HEK293 (cell line): ENCODE measurements around the gene ARV1.
A peak's percentile ranks its signal among the peaks of the same experiment; 100 is the strongest.

Experiments used
- GLIS2 ChIP-seq: fragments of 450-650 bp; formaldehyde crosslinking; IDR thresholded peaks from 2 replicates; pipeline ENCODE4 v1.5.1; 2016; ENCODE audit warnings: missing biosample characterization, missing genetic modification characterization
- RBAK ChIP-seq: fragments of 450-650 bp; formaldehyde crosslinking; IDR thresholded peaks from 2 replicates; pipeline ENCODE4 v1.5.1; 2016; ENCODE audit warnings: missing biosample characterization, missing genetic modification characterization
- TRIM28 ChIP-seq: IDR thresholded peaks from 2 replicates; pipeline ENCODE4 v1.6.1; 2011; ENCODE audit warnings: low read length, control low read depth, borderline replicate concordance
- YY1 ChIP-seq: fragments of 450-650 bp; formaldehyde crosslinking; IDR thresholded peaks from 2 replicates; pipeline ENCODE4 v1.5.1; 2018; ENCODE audit warnings: missing biosample characterization, missing genetic modification characterization
- ZNF133 ChIP-seq: fragments of 450-650 bp; formaldehyde crosslinking; IDR thresholded peaks from 2 replicates; pipeline ENCODE4 v1.5.1; 2016; ENCODE audit warnings: missing biosample characterization, missing genetic modification characterization
- ZNF548 ChIP-seq: fragments of 450-650 bp; formaldehyde crosslinking; IDR thresholded peaks from 2 replicates; pipeline ENCODE4 v1.5.1; 2016; ENCODE audit warnings: missing biosample characterization, missing genetic modification characterization
- ZNF623 ChIP-seq: fragments of 450-650 bp; formaldehyde crosslinking; IDR thresholded peaks from 2 replicates; pipeline ENCODE4 v1.5.1; 2016; ENCODE audit warnings: missing biosample characterization, missing genetic modification characterization
- ZNF626 ChIP-seq: fragments of 450-650 bp; sonication (Bioruptor Pico); formaldehyde crosslinking; IDR thresholded peaks from 2 replicates; pipeline ENCODE4 v1.5.1; 2018; ENCODE audit warnings: missing biosample characterization, missing genetic modification characterization, inconsistent platforms
- ZNF701 ChIP-seq: fragments of 450-650 bp; formaldehyde crosslinking; IDR thresholded peaks from 2 replicates; pipeline ENCODE4 v1.5.1; 2016; ENCODE audit warnings: missing biosample characterization, missing genetic modification characterization
- ZSCAN16 ChIP-seq: fragments of 450-650 bp; formaldehyde crosslinking; IDR thresholded peaks from 2 replicates; pipeline ENCODE4 v1.5.1; 2016; ENCODE audit warnings: missing biosample characterization, missing genetic modification characterization
- TF ChIP-seq, protein P1 (sequence below): fragments of 450-650 bp; formaldehyde crosslinking; IDR thresholded peaks from 2 replicates; pipeline ENCODE4 v1.5.1; 2016; ENCODE audit warnings: missing biosample characterization, missing genetic modification characterization
- TF ChIP-seq, protein P2 (sequence below): fragments of 450-650 bp; IDR thresholded peaks from 2 replicates; pipeline ENCODE4 v1.5.1; 2018; ENCODE audit warnings: missing biosample characterization, missing genetic modification characterization
- TF ChIP-seq, protein P3 (sequence below): fragments of 450-650 bp; formaldehyde crosslinking; IDR thresholded peaks from 2 replicates; pipeline ENCODE4 v1.5.1; 2016; ENCODE audit warnings: missing biosample characterization, missing genetic modification characterization, borderline replicate concordance
- TF ChIP-seq, protein P4 (sequence below): fragments of 450-650 bp; formaldehyde crosslinking; IDR thresholded peaks from 2 replicates; pipeline ENCODE4 v1.5.1; 2017; ENCODE audit warnings: missing biosample characterization, missing genetic modification characterization
- TF ChIP-seq, protein P5 (sequence below): fragments of 450-650 bp; formaldehyde crosslinking; IDR thresholded peaks from 2 replicates; pipeline ENCODE4 v1.5.1; 2016; ENCODE audit warnings: missing biosample characterization, missing genetic modification characterization
- TF ChIP-seq, protein P6 (sequence below): fragments of 450-650 bp; formaldehyde crosslinking; conservative IDR thresholded peaks from 2 replicates; pipeline ENCODE4 v1.5.1; 2016; ENCODE audit warnings: low read depth, missing biosample characterization, missing genetic modification characterization
- TF ChIP-seq, protein P7 (sequence below): fragments of 450-650 bp; formaldehyde crosslinking; IDR thresholded peaks from 2 replicates; pipeline ENCODE4 v1.5.1; 2016; ENCODE audit warnings: missing biosample characterization, missing genetic modification characterization

Gene ARV1

DNA sequence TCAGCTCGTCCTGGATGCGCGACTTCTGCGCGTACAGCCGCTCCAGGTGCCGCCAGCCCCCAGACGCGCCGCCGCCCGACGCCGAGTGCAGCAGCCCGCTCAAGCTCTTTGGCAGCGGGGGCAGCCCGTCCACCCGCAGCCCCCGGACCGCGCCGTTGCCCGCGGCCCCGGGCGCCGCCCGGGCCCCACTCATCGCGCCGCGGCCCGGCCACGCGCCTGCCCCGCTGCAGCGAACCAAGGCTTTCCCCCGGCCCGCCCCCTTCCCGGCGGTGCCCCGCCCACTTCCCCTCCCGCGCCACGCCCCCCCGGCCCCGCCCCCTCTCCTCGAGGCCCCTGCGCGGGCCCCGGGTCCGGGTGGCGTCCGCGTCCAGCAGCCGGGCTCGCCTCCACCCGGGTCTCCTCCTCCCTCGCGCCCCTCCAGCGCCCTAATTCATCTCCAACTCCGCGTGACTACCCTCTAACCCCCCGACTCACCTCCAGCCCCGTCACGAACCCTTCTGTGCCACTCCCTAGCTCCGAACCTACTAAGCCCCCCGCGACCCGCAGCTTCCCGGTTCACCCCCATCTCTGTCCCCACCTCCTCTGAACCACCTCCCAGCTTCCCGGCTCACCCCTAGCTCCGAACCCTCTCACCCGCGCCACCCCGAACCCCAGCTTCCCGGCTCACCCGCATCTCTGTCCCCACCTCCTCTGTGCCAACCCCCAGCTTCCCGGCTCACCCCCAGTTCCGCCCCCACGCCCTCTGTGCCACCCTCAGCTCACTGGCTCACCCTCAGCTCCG lies 61.3 kb downstream of the ARV1 start, which contains the start of gene FAM89A (continued):
- TF ChIP-seq, protein P1, sequence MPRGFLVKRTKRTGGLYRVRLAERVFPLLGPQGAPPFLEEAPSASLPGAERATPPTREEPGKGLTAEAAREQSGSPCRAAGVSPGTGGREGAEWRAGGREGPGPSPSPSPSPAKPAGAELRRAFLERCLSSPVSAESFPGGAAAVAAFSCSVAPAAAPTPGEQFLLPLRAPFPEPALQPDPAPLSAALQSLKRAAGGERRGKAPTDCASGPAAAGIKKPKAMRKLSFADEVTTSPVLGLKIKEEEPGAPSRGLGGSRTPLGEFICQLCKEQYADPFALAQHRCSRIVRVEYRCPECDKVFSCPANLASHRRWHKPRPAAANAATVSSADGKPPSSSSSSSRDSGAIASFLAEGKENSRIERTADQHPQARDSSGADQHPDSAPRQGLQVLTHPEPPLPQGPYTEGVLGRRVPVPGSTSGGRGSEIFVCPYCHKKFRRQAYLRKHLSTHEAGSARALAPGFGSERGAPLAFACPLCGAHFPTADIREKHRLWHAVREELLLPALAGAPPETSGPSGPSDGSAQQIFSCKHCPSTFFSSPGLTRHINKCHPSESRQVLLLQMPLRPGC (tag by site-specific recombination): 0 out of 2 replicates have a peak, but pooled peaks have one; percentile 32
- TF ChIP-seq ZSCAN16 (tag by site-specific recombination) (0 out of 2 replicates have a peak, but pooled peaks have one; percentile 44), TRIM28 (no peak), ZNF623 (tag by site-specific recombination) (no peak), RBAK (tag by site-specific recombination) (0 out of 2 replicates have a peak, but pooled peaks have one; percentile 30), GLIS2 (tag by site-specific recombination) (no peak; the same call in 1 of the 2 replicates), ZNF701 (tag by site-specific recombination) (no peak), YY1 (tag by site-specific recombination) (no peak), ZNF548 (no peak), ZNF626 (tag by site-specific recombination) (peak; percentile 54; the same call in 1 of the 2 replicates), ZNF133 (no peak)
- TF ChIP-seq, protein P2, sequence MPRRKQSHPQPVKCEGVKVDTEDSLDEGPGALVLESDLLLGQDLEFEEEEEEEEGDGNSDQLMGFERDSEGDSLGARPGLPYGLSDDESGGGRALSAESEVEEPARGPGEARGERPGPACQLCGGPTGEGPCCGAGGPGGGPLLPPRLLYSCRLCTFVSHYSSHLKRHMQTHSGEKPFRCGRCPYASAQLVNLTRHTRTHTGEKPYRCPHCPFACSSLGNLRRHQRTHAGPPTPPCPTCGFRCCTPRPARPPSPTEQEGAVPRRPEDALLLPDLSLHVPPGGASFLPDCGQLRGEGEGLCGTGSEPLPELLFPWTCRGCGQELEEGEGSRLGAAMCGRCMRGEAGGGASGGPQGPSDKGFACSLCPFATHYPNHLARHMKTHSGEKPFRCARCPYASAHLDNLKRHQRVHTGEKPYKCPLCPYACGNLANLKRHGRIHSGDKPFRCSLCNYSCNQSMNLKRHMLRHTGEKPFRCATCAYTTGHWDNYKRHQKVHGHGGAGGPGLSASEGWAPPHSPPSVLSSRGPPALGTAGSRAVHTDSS: no peak
- TF ChIP-seq, protein P3, sequence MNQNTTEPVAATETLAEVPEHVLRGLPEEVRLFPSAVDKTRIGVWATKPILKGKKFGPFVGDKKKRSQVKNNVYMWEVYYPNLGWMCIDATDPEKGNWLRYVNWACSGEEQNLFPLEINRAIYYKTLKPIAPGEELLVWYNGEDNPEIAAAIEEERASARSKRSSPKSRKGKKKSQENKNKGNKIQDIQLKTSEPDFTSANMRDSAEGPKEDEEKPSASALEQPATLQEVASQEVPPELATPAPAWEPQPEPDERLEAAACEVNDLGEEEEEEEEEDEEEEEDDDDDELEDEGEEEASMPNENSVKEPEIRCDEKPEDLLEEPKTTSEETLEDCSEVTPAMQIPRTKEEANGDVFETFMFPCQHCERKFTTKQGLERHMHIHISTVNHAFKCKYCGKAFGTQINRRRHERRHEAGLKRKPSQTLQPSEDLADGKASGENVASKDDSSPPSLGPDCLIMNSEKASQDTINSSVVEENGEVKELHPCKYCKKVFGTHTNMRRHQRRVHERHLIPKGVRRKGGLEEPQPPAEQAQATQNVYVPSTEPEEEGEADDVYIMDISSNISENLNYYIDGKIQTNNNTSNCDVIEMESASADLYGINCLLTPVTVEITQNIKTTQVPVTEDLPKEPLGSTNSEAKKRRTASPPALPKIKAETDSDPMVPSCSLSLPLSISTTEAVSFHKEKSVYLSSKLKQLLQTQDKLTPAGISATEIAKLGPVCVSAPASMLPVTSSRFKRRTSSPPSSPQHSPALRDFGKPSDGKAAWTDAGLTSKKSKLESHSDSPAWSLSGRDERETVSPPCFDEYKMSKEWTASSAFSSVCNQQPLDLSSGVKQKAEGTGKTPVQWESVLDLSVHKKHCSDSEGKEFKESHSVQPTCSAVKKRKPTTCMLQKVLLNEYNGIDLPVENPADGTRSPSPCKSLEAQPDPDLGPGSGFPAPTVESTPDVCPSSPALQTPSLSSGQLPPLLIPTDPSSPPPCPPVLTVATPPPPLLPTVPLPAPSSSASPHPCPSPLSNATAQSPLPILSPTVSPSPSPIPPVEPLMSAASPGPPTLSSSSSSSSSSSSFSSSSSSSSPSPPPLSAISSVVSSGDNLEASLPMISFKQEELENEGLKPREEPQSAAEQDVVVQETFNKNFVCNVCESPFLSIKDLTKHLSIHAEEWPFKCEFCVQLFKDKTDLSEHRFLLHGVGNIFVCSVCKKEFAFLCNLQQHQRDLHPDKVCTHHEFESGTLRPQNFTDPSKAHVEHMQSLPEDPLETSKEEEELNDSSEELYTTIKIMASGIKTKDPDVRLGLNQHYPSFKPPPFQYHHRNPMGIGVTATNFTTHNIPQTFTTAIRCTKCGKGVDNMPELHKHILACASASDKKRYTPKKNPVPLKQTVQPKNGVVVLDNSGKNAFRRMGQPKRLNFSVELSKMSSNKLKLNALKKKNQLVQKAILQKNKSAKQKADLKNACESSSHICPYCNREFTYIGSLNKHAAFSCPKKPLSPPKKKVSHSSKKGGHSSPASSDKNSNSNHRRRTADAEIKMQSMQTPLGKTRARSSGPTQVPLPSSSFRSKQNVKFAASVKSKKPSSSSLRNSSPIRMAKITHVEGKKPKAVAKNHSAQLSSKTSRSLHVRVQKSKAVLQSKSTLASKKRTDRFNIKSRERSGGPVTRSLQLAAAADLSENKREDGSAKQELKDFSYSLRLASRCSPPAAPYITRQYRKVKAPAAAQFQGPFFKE (tag by site-specific recombination): 0 out of 2 replicates have a peak, but pooled peaks have one; percentile 33
- TF ChIP-seq, protein P4, sequence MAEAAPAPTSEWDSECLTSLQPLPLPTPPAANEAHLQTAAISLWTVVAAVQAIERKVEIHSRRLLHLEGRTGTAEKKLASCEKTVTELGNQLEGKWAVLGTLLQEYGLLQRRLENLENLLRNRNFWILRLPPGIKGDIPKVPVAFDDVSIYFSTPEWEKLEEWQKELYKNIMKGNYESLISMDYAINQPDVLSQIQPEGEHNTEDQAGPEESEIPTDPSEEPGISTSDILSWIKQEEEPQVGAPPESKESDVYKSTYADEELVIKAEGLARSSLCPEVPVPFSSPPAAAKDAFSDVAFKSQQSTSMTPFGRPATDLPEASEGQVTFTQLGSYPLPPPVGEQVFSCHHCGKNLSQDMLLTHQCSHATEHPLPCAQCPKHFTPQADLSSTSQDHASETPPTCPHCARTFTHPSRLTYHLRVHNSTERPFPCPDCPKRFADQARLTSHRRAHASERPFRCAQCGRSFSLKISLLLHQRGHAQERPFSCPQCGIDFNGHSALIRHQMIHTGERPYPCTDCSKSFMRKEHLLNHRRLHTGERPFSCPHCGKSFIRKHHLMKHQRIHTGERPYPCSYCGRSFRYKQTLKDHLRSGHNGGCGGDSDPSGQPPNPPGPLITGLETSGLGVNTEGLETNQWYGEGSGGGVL (tag by site-specific recombination): peak; percentile 91
- TF ChIP-seq, protein P5, sequence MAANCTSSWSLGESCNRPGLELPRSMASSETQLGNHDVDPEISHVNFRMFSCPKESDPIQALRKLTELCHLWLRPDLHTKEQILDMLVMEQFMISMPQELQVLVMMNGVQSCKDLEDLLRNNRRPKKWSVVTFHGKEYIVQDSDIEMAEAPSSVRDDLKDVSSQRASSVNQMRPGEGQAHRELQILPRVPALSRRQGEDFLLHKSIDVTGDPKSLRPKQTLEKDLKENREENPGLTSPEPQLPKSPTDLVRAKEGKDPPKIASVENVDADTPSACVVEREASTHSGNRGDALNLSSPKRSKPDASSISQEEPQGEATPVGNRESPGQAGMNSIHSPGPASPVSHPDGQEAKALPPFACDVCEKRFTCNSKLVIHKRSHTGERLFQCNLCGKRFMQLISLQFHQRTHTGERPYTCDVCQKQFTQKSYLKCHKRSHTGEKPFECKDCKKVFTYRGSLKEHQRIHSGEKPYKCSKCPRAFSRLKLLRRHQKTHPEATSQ (tag by site-specific recombination): 0 out of 2 replicates have a peak, but pooled peaks have one; percentile 41
- TF ChIP-seq, protein P6, sequence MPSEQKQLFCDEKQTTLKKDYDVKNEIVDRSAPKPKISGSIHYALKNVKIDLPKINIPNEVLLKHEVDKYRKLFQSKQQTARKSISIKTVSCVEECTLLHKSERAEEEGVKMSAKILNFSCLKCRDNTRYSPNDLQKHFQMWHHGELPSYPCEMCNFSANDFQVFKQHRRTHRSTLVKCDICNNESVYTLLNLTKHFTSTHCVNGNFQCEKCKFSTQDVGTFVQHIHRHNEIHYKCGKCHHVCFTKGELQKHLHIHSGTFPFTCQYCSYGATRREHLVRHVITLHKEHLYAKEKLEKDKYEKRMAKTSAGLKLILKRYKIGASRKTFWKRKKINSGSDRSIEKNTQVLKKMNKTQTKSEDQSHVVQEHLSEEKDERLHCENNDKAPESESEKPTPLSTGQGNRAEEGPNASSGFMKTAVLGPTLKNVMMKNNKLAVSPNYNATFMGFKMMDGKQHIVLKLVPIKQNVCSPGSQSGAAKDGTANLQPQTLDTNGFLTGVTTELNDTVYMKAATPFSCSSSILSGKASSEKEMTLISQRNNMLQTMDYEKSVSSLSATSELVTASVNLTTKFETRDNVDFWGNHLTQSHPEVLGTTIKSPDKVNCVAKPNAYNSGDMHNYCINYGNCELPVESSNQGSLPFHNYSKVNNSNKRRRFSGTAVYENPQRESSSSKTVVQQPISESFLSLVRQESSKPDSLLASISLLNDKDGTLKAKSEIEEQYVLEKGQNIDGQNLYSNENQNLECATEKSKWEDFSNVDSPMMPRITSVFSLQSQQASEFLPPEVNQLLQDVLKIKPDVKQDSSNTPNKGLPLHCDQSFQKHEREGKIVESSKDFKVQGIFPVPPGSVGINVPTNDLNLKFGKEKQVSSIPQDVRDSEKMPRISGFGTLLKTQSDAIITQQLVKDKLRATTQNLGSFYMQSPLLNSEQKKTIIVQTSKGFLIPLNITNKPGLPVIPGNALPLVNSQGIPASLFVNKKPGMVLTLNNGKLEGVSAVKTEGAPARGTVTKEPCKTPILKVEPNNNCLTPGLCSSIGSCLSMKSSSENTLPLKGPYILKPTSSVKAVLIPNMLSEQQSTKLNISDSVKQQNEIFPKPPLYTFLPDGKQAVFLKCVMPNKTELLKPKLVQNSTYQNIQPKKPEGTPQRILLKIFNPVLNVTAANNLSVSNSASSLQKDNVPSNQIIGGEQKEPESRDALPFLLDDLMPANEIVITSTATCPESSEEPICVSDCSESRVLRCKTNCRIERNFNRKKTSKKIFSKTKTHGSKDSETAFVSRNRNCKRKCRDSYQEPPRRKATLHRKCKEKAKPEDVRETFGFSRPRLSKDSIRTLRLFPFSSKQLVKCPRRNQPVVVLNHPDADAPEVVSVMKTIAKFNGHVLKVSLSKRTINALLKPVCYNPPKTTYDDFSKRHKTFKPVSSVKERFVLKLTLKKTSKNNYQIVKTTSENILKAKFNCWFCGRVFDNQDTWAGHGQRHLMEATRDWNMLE (tag by site-specific recombination): no peak
- TF ChIP-seq, protein P7, sequence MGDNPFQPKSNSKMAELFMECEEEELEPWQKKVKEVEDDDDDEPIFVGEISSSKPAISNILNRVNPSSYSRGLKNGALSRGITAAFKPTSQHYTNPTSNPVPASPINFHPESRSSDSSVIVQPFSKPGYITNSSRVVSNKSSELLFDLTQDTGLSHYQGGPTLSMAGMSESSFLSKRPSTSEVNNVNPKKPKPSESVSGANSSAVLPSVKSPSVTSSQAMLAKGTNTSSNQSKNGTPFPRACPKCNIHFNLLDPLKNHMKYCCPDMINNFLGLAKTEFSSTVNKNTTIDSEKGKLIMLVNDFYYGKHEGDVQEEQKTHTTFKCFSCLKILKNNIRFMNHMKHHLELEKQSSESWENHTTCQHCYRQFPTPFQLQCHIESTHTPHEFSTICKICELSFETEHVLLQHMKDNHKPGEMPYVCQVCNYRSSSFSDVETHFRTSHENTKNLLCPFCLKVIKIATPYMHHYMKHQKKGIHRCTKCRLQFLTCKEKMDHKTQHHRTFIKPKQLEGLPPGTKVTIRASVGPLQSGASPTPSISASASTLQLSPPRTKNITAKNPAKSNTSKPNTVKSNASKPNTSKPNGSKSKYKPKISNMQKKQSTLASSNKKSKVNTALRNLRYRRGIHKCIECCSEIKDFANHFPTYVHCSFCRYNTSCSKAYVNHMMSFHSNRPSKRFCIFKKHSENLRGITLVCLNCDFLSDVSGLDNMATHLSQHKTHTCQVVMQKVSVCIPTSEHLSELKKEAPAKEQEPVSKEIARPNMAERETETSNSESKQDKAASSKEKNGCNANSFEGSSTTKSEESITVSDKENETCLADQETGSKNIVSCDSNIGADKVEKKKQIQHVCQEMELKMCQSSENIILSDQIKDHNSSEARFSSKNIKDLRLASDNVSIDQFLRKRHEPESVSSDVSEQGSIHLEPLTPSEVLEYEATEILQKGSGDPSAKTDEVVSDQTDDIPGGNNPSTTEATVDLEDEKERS: no peak
